Stimulated activated CD4-positive, alpha-beta T cell treated with anti-CD3 and anti-CD28 coated beads, TNF-alpha, amount 100 ng/mL, for 48 hours (primary cell): ENCODE data around the gene DMPK.
"Not testable (repeated sequence)": the region's sequence is repeated elsewhere in the genome, so short reads cannot be mapped to it uniquely, and the experiment has no call there.

Source experiments
- DNase-seq, 3 donors: peaks; one replicate each; pipeline ENCODE4 v3.0.0-alpha.2; 2020; ENCODE audit warnings: low read depth in 3 of 3

The DMPK gene

GRCh38 chr19:45815481-45816216 is 33.4 kb upstream of the DMPK start:
- DNase-seq: no peak

DNA sequence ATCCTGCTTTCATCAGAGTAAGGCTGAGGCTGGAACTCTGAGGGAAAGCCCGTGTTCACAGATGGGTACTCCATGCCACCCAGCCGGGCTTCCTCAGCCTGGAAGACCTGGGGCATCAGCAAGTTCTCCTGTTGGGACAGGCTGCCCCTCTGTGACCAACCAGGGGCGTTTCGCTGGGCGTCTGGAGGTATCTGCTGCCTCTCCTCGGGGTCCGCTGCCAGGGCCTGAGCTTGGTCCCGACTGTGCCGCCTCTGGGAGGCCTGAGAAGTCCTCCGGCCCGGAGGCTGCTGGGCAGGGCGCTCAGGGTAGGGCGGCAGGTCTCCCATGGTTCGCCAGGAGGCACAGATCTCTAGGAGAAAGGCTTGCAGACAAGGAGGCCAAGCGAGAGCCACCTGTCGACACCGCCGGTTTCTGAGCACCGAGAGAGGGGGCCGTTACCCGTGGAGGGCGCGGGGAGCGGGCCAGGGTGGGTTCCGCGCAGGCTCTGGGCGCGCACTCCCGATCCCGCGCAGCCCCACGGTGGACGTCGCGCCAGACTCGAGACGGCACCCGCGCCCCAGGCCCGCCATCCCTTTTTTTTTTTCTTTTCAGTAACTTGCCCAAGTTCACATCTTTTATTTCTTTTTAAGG is 32.7 kb upstream of the DMPK start, which contains the start of gene RSPH6A:
RSPH6A (minus strand) TSS at position 458 of the 630 bp plus-strand sequence; CDS start at position 326, 132 bp downstream.
- no peak for DNase-seq

- no peak for DNase-seq
Measured at GRCh38 chr19:45814166-45814780, 32.0 kb upstream of the DMPK start.

DNA sequence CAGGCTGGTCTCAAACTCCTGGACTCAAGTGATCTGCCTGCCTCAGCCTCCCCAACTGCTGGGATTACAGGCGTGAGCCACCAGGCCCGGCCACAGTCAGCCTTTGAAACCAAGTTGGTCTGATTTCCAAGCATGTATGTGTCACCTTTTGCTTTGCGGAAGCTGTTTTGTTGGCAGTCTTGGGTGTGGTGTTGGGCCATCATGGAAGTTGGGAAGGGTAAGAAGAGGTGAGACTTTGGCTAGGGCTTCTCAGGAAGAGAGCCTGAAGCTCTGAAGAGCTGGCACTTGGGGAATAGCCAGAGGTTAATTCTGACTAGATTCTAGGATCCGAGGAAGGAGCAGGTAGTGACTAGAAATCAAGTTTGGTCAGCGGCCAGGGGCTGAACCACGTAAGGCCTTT is 30.0 kb upstream of the DMPK start:
- no peak for DNase-seq

GRCh38 chr19:45809643-45810159 is 27.4 kb upstream of the DMPK start:
- no peak for DNase-seq

GRCh38 chr19:45805719-45806118 is 23.4 kb upstream of the DMPK start:
- no peak for DNase-seq

DNA sequence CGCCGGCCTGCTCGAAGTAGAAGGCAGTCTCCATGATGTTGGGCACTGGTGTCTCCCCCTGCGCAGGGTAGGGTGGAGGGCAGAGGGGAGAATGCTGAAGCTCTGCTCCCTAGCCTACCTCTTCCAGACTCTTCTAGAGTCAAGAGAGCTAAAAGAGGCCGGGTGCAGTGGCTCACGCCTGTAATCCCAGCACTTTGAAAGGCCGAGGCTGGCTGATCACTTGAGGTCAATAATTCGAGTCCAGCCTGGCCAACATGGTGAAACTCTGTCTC is 22.6 kb upstream of the DMPK start:
- no peak for DNase-seq

DNA sequence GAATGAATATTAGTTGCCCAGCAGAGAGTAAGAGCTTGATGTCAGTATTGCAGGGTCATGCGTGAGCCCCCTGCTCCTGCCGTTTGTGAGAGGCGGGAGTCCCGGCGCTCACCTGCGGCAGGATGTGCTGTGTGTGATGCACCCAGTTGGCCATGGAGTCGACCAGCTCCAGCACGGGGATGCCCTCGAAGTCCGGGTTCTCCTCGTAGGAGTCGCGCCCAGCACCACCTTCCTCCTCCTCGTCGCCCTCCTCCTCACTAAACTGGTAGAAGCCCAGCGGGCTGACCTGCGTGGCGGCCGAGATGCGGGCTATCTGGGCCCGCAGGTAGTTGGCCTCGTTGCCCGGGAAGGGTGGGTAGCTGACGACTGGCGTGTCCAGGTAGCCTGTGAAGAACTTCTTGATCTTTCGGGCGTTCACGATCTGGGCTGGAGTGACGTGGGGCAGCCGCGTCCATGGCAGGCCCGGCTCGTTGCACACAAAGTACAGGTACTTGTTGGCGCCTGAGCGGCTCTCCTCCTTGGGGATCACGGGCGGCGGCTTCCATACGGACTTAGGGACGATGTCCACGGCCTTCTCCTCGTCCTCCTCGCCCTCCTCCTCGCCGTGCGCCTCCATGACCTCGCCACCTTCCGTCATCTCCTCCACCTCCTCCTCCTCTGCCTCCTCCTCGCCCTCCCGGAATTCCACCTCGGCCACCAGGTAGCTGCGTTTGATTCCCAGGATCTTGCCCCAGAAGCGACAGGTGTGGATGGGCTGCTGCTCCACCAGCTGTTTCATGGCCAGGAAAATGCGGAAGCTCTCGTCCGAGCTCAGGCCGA is 22.1 kb upstream of the DMPK start:
- DNase-seq: no peak

DNA sequence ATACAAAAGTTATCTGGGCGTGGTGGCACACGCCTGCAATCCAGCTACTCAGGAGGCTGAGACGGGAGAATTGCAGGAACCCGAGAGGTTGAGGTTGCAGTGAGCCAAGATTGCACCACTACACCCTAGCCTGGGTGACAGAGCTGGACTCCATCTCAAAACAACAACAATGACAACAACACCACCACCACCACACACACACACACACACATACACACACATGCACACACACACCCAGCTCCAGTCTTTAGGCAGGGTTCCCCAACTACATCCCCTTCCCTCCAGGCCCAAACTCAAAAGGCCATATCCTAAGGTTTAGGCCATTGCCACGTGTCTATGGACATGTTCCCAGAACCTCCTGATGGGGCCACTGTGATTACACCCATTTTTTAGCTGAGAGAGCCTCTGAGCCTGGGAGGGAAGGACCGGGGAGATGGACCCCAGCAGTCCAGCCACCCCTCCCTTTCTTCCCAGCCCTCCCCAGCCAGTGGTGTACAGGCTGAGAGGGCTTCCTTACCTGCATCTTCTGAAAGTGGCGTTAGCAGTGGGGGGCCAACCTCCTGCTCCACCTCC is 19.4 kb upstream of the DMPK start:
- no peak for DNase-seq

- no peak for DNase-seq
Measured at GRCh38 chr19:45800070-45800553, 17.8 kb upstream of the DMPK start.

- DNase-seq: not testable (repeated sequence)
Measured at GRCh38 chr19:45799541-45799940, 17.3 kb upstream of the DMPK start.

- DNase-seq: peak in 2 of 3 donors; percentile 27 to 37
Measured at GRCh38 chr19:45798995-45799517, 16.8 kb upstream of the DMPK start.

- DNase-seq: no peak
Measured at GRCh38 chr19:45794627-45795026, 12.3 kb upstream of the DMPK start.

- DNase-seq: no peak
Measured at GRCh38 chr19:45793876-45794275, 11.6 kb upstream of the DMPK start.

DNA sequence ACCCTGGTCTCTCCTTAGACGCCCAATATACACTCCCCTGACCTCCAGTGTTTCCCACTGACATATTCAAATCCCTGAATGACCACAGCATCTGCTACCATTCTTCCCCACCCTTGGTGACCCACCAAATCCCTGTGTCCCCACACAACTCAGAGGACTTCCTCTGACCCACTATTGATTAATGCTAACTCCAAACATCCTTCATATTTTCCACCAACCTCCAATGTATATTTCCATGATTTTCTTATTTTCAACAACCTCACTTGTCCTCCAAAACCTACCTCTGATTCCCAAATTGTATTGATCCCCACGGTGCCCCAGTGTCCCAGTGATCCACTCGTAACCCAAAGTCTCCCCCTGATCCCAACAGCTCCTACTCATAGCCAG is 10.9 kb upstream of the DMPK start:
- no peak for DNase-seq

DNA sequence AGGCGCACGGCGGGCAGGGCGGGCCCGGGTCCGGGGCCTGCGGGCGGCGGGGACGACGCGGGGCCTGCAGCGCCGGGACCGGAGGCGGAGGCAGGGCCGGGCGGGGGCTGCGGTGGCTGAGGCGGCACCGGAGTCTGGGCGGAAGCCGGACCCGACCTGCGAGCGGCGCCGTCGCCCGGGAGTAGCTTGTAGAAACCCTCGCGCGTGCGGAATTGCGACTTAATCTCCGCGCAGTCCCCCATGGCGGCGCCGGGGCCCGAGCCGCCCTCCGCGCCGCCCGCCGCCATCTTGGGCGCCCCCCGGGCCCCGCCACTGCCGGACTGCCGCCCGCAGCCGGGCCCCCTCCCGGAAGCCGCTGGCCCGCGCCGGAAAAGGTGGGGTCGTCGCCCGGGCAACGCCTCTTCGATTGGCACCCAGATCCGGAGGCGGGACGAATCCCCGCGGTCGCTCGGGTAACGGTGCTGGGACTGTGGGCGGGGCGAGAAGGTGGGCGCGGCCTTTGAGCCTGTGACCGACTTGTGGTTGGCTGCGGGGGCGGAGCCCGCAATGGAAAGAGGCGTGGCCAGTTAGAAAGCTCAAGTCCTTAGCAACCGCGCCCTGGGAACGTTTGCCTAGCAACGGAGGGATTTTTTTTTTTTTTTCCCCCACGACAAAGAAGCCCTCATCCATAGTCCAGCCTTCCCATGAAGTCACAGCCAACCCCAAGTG is 10.3 kb upstream of the DMPK start, which contains the start of gene DMWD:
DMWD (minus strand) TSS at position 376 of the 708 bp plus-strand sequence; CDS start at position 287, 89 bp downstream.
- peak; percentile 99 to 100 (median 100) for DNase-seq

DNA sequence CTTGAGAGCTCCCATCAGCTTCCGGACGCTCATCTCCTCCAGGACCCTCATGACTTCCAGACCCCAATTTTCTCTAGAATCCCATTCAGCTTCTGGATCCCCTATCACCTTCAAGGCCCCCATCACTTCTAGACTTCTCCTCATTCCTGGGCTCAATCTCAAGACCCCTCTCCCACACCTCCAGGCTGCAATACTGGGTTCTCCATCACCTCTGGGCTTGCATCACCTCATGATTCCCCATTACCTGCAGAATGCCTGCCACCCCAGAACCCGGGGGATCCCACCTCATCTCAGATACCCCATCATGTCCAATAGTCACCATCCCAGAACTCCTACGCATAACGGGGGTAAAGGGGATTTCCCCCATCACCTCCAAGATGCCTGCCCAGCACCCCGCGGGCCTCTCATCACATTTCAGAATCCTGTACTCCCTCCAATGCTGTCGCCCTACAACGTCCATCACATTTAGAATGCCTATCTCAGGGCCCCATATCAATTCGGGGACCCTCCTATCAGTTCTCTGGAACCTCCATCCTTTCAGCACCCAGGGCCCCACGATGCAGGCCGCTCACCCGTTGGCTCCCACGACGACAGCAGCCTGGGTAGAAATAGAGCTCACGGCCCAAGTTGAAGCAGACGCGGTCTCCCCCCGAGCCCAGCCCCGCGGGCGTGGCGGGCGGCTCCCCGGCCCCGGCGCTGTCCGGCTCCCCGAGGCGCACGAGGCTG is 9.6 kb upstream of the DMPK start:
- no peak for DNase-seq

DNA sequence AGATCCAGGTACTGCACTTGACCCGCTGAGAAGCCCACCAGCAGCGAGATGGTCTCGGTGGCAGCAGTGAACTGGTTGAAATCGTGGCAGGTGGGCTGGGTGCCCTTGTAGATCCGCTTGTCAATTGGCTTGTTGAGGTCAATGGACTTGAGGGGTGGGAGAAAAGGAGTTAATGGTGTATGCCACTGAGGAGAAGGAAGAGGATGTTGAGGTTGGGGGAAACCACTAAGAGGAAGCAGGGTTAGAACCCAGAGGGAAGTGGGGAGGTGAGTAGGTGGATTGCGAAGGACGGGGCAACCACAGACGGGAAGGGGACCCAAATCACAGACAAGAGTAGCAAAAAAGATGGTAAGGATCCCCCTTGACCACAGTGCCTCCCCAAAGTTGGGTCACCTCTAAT is 8.7 kb upstream of the DMPK start:
- no peak for DNase-seq

DNA sequence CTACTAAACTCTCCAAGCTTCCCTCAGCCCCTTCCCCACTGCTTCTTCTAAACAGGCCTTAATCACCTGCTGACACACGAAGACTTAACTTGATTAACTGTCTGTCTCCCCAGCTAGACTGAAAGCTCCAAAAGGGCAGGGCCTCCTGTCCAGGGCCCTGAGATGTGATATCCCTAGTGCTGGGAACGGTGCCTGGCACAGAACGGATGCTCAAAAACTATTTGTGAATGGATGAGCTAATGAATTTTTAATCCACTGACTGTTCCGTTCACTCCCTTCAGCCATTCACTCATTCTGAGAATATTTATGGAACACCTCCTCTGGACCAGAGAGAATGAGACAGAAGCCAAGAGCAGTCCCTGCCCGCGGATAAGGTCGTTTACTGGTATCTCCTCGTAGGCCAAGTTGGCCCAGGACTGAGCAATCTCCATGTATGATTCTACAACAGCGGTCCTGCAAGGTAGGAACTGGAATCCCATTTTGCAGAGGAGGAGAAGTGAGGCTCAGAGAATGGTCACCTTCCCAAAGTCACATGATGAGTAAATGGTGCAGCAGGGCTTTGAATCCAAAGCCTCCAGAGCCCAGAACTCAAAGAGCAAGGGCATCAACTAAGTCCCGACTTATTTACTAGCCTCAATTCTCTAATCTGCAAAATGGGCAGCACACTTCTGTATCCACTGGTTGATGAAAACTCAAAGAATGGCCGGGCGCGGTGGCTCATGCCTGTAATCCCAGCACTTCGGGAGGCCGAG is 6.9 kb upstream of the DMPK start:
- DNase-seq: no peak
